DOHH2 (cell line): ENCODE data around the gene STYXL2.

Experiments
- H3F3A ChIP-seq: fragments of 200-600 bp; sonication (generic), shearing (Covaris generic); 2 replicates; pipeline ENCODE4 v1.6.0; 2016; ENCODE audit warnings: antibody characterized with exemption, mild to moderate bottlenecking; ENCODE audit not compliant: control insufficient read depth, insufficient read depth
- H3K27ac ChIP-seq: fragments of 200-600 bp; sonication (generic); 2 replicates; pipeline ENCODE4 v1.5.1; 2014; ENCODE audit warnings: low read depth, mild to moderate bottlenecking, low read length, moderate library complexity
- H3K27me3 ChIP-seq: fragments of 200-600 bp; sonication (generic); 2 replicates; pipeline ENCODE4 v1.6.1; 2014; ENCODE audit warnings: mild to moderate bottlenecking, low read length, mixed read lengths; ENCODE audit not compliant: control insufficient read depth
- H3K36me3 ChIP-seq: fragments of 200-600 bp; sonication (generic); 2 replicates; pipeline ENCODE4 v1.6.1; 2014; ENCODE audit warnings: mild to moderate bottlenecking, low read length, moderate library complexity, mixed read lengths; ENCODE audit not compliant: control insufficient read depth
- H3K4me1 ChIP-seq: fragments of 200-600 bp; sonication (generic); 2 replicates; pipeline ENCODE4 v1.6.1; 2014; ENCODE audit warnings: mild to moderate bottlenecking, low read length, mixed read lengths; ENCODE audit not compliant: control insufficient read depth
- H3K4me2 ChIP-seq: fragments of 200-600 bp; sonication (generic); 2 replicates; pipeline ENCODE4 v1.6.0; 2014; ENCODE audit warnings: mild to moderate bottlenecking, low read length, moderate library complexity
- H3K4me3 ChIP-seq: fragments of 200-600 bp; sonication (generic); 2 replicates; pipeline ENCODE4 v1.5.1; 2014; ENCODE audit warnings: mild to moderate bottlenecking, low read length, mixed read lengths
- H3K79me2 ChIP-seq: fragments of 200-600 bp; sonication (generic); 2 replicates; pipeline ENCODE4 v1.6.1; 2014; ENCODE audit warnings: mild to moderate bottlenecking, low read length, mixed read lengths; ENCODE audit not compliant: control insufficient read depth
- H3K9me2 ChIP-seq: fragments of 200-600 bp; sonication (generic); replicated peaks from 2 replicates; pipeline ENCODE4 v1.6.1; 2014; ENCODE audit warnings: mild to moderate bottlenecking, low read length, mixed read lengths; ENCODE audit not compliant: control insufficient read depth
- H3K9me3 ChIP-seq: fragments of 200-600 bp; sonication (generic); 2 replicates; pipeline ENCODE4 v1.6.1; 2014; ENCODE audit warnings: antibody characterized with exemption, low read length, mixed read lengths; ENCODE audit not compliant: control insufficient read depth, insufficient read depth
- H4K20me1 ChIP-seq: fragments of 200-600 bp; sonication (generic); 2 replicates; pipeline ENCODE4 v1.6.0; 2014; ENCODE audit warnings: low read depth, mild to moderate bottlenecking, antibody characterized with exemption, low read length, moderate library complexity; ENCODE audit not compliant: control insufficient read depth, insufficient read depth
- EZH2phosphoT487 ChIP-seq: fragments of 200-600 bp; sonication (generic); IDR thresholded peaks from 2 replicates; pipeline ENCODE4 v1.6.1; 2017; ENCODE audit warnings: borderline replicate concordance, mild to moderate bottlenecking, antibody characterized with exemption, low read length, moderate library complexity, mixed read lengths
- TF ChIP-seq, protein P1 (sequence below): fragments of 200-600 bp; sonication (generic); IDR thresholded peaks from one replicate; pipeline ENCODE4 v1.5.1; 2014; ENCODE audit warnings: antibody characterized with exemption, mild to moderate bottlenecking, low read depth, low read length; ENCODE audit not compliant: poor library complexity, severe bottlenecking

The STYXL2 gene

GRCh38 chr1:167119696-167120095 is 25.8 kb downstream of the STYXL2 start:
- Histone ChIP-seq H3K27me3 (peaks cover 2% of the 10 kb centered on the region; the same call in 1 of the 2 replicates), H3K4me3 (no peak overlapping the region), H3K9me3 (no peaks in the 10 kb centered on the region), H3K9me2 (no peaks in the 10 kb centered on the region), H3K4me2 (no peak overlapping the region), H3K79me2 (no peaks in the 10 kb centered on the region), H3K36me3 (no peaks in the 10 kb centered on the region), H4K20me1 (no peaks in the 10 kb centered on the region), H3K27ac (no peak overlapping the region), H3K4me1 (peaks cover 5% of the 10 kb centered on the region), H3F3A (no peaks in the 10 kb centered on the region)
- TF ChIP-seq, protein P1, sequence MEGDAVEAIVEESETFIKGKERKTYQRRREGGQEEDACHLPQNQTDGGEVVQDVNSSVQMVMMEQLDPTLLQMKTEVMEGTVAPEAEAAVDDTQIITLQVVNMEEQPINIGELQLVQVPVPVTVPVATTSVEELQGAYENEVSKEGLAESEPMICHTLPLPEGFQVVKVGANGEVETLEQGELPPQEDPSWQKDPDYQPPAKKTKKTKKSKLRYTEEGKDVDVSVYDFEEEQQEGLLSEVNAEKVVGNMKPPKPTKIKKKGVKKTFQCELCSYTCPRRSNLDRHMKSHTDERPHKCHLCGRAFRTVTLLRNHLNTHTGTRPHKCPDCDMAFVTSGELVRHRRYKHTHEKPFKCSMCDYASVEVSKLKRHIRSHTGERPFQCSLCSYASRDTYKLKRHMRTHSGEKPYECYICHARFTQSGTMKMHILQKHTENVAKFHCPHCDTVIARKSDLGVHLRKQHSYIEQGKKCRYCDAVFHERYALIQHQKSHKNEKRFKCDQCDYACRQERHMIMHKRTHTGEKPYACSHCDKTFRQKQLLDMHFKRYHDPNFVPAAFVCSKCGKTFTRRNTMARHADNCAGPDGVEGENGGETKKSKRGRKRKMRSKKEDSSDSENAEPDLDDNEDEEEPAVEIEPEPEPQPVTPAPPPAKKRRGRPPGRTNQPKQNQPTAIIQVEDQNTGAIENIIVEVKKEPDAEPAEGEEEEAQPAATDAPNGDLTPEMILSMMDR: no peak
- no peak for TF ChIP-seq EZH2phosphoT487

GRCh38 chr1:167120899-167121298 is 27.0 kb downstream of the STYXL2 start:
- Histone ChIP-seq H3K9me3 (no peaks in the 10 kb centered on the region), H3K79me2 (no peaks in the 10 kb centered on the region), H3K27me3 (no peaks in the 10 kb centered on the region), H3F3A (no peaks in the 10 kb centered on the region), H3K36me3 (no peaks in the 10 kb centered on the region), H3K4me2 (no peak overlapping the region), H3K4me3 (no peak overlapping the region), H3K9me2 (no peaks in the 10 kb centered on the region), H3K27ac (no peak overlapping the region), H3K4me1 (no peaks in the 10 kb centered on the region), H4K20me1 (no peaks in the 10 kb centered on the region)
- TF ChIP-seq, protein P1: no peak
- no peak for TF ChIP-seq EZH2phosphoT487

GRCh38 chr1:167121375-167122120 is 27.7 kb downstream of the STYXL2 start:
- Histone ChIP-seq H3K9me2 (no peaks in the 10 kb centered on the region), H3K79me2 (no peaks in the 10 kb centered on the region), H3K27me3 (no peaks in the 10 kb centered on the region), H3K4me2 (no peak overlapping the region), H3K9me3 (no peaks in the 10 kb centered on the region), H3K4me3 (no peak overlapping the region), H3K27ac (no peak overlapping the region), H4K20me1 (no peaks in the 10 kb centered on the region), H3F3A (no peaks in the 10 kb centered on the region), H3K4me1 (no peaks in the 10 kb centered on the region), H3K36me3 (no peaks in the 10 kb centered on the region)
- TF ChIP-seq, protein P1: no peak
- TF ChIP-seq EZH2phosphoT487: no peak
